Psoas muscle (tissue), 8 donors: ENCODE results near the gene CCT5. TPM values are rescaled to one million over a fixed set of nuclear protein-coding genes. Genes with fewer than 3 reads are reported as not detected.

Experiments used
- ATAC-seq, 4 donors: fragments of 200-7000 bp; cut with Tn5 transposase; one replicate each; pipeline ENCODE4 v1.9.1; 2020; ENCODE audit warnings: moderate library complexity in 3 of 4, mild to moderate bottlenecking in 2 of 4
- DNase-seq, 2 donors: peaks; one replicate each; pipeline ENCODE4 v3.0.0-alpha.2; 2020
- H3K27ac ChIP-seq: fragments of 200-600 bp; one replicate; pipeline ENCODE4 v1.8.0; 2022
- H3K27me3 ChIP-seq, 3 donors: fragments of 200-600 bp in 1 of 3; one replicate each; pipeline versions ENCODE4 v1.6.1 to v1.8.0; 2013 to 2022; ENCODE audit warnings: low read length in 2 of 3, mild to moderate bottlenecking in 2 of 3, moderate library complexity in 1 of 3; ENCODE audit not compliant: insufficient read depth in 3 of 3
- H3K36me3 ChIP-seq, 2 donors: fragments of 200-600 bp in 1 of 2; one replicate each; pipeline versions ENCODE4 v1.6.1 to v1.8.0; 2013 to 2022; ENCODE audit warnings: low read depth in 1 of 2, mild to moderate bottlenecking in 1 of 2, moderate library complexity in 1 of 2; ENCODE audit not compliant: insufficient read depth in 1 of 2
- H3K4me1 ChIP-seq: fragments of 200-600 bp; one replicate; pipeline ENCODE4 v1.8.0; 2022
- H3K4me3 ChIP-seq: fragments of 200-600 bp; one replicate; pipeline ENCODE4 v1.8.0; 2022; ENCODE audit warnings: mild to moderate bottlenecking
- H3K9me3 ChIP-seq: fragments of 200-600 bp; one replicate; pipeline ENCODE4 v1.8.0; 2022
- WGBS, 3 donors: extraction: QIAGEN DNeasy Blood & Tissue Kit; methylation state at CpG; one replicate each; pipeline versions ENCODE4 v1.1.6 to v1.1.7; 2013; 5-methylcytosine and 5-hydroxymethylcytosine counted together
- intact Hi-C, 2 donors: fragments of 100-400 bp; cut with DNase I; formaldehyde crosslinking; loops; one replicate each; pipeline versions ENCODE4 v1.11.0 to v1.14.2; 2022
- polyA plus RNA-seq, 3 donors: library from polyadenylated mRNA; stranded (reverse); fragments of 200-250 nt; gene quantifications; one replicate each; pipeline ENCODE4 v1.2.3, GENCODE V29; 2013
- total RNA-seq, 4 donors: library from RNA; stranded (reverse); fragmentation: NEBNext Ultra II Directional in 2 of 4; extraction: Animal tissue kit (Norgen Biotek cat#: 25700) in 2 of 4; gene quantifications; one replicate each; pipeline versions ENCODE4 v1.2.1 to v1.2.4, GENCODE V29; 2021 to 2023
- TF ChIP-seq, protein P1 (sequence below): fragments of 200-600 bp; IDR thresholded peaks from one replicate; pipeline ENCODE4 v1.8.0; 2022; ENCODE audit warnings: antibody characterized with exemption
- donor health status: healthy with polysubstance abuse.
- donor health status: DM: no; HTN: no; CAD: no; lungs with moderate emphysema.
- donor health status: Bipolar disorder and iron deficiency.
- donor health status: healthy.
- donor health status: DM: yes; HTN: yes; CAD: no.
- donor health status: DM: no; HTN: no; CAD: no.
- donor health status: DM: no; HTN: no; CAD: no.
- donor health status: DM: yes; HTN: yes; CAD: no.

The CCT5 gene
- total and polyA plus RNA-seq, 7 donors, result 150 to 454 (median 209) TPM

DNA sequence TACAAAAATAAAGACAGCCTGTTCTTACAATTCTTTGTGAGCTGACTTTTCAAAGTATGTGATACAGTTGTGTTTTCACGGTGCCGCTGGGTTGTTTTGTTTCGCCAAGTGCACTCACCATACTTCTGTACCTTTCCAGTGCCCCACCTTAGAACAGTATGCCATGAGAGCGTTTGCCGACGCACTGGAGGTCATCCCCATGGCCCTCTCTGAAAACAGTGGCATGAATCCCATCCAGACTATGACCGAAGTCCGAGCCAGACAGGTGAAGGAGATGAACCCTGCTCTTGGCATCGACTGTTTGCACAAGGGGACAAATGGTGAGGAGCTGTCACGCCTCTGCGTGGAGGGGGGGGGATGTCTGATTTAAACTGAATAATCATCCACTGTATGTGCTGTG, 12.9 kb downstream of the CCT5 start:
- Histone ChIP-seq H3K4me3 (no peak overlapping the region), H3K27ac (no peak overlapping the region), H3K27me3 (no peaks in the 10 kb centered on the region), H3K36me3 (peaks cover 16 to 79% of the 10 kb centered on the region in 2 donors), H3K9me3 (no peaks in the 10 kb centered on the region), H3K4me1 (peaks cover 8% of the 10 kb centered on the region)
- WGBS, 3 donors, result 78 to 86% (median 81%) methylated on average over 11 of the region's 11 CpGs
- TF ChIP-seq, protein P1, sequence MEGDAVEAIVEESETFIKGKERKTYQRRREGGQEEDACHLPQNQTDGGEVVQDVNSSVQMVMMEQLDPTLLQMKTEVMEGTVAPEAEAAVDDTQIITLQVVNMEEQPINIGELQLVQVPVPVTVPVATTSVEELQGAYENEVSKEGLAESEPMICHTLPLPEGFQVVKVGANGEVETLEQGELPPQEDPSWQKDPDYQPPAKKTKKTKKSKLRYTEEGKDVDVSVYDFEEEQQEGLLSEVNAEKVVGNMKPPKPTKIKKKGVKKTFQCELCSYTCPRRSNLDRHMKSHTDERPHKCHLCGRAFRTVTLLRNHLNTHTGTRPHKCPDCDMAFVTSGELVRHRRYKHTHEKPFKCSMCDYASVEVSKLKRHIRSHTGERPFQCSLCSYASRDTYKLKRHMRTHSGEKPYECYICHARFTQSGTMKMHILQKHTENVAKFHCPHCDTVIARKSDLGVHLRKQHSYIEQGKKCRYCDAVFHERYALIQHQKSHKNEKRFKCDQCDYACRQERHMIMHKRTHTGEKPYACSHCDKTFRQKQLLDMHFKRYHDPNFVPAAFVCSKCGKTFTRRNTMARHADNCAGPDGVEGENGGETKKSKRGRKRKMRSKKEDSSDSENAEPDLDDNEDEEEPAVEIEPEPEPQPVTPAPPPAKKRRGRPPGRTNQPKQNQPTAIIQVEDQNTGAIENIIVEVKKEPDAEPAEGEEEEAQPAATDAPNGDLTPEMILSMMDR, result no peak
- ATAC-seq (no peak), DNase-seq (no peak)
- intact Hi-C loops, result no loop called here

DNA sequence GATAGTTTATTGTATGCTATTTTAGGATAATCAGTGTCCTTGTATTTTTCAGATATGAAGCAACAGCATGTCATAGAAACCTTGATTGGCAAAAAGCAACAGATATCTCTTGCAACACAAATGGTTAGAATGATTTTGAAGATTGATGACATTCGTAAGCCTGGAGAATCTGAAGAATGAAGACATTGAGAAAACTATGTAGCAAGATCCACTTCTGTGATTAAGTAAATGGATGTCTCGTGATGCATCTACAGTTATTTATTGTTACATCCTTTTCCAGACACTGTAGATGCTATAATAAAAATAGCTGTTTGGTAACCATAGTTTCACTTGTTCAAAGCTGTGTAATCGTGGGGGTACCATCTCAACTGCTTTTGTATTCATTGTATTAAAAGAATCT, 14.5 kb downstream of the CCT5 start:
- Histone ChIP-seq H3K4me3 (no peak overlapping the region), H3K36me3 (peaks cover 10 to 63% of the 10 kb centered on the region in 2 donors), H3K4me1 (peaks cover 8% of the 10 kb centered on the region), H3K9me3 (no peaks in the 10 kb centered on the region), H3K27ac (peak overlapping the region; percentile 26), H3K27me3 (no peaks in the 10 kb centered on the region)
- TF ChIP-seq, protein P1, result no peak
- intact Hi-C loops, result no loop called here
- WGBS, 3 donors, result 37 to 69% (median 43%) methylated on average over 3 of the region's 3 CpGs
- DNase-seq (no peak), ATAC-seq (peak in 3 of 4 donors; percentile 49 to 76 (median 64))

DNA sequence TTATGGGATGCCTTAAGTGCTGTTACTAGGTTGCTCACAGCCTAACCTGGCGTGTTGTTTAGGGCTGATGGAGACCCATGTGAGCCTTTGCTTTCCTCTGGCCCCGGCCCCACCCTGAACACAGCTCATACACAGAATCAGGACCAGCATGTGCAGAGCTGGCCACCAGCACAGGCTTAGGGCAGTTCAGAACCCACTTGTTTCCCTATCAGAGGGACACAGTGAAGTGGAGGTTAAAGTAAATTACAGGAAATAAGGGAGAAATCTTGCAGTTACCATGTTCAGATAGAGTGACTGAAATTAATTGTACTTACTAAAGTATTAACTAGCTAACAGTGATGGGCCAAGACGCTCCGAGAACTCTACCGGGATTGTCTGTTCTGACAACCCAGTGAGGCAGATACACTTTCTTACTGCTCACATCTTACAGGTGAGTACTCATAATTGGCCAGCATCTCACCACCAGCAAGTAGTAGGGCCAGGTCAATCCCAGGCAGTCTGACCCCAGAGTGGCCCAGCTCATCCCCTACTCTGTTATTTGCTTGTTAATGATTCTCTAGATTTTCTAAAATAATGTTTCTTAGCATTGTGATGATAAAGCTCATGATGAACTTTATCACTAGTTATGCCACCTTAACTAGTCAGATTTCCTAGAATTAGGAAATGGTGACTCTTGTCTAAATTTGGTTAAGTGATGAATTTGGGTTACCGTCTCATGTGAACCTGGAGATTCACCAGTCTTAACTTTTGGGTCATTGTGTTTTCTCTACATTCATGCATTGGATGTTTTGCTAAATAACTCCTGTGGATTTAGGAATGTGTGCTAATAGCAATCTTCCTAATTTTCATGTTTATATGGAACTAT, 15.4 kb downstream of the CCT5 start:
- Histone ChIP-seq H3K9me3 (no peaks in the 10 kb centered on the region), H3K4me1 (peaks cover 8% of the 10 kb centered on the region), H3K4me3 (no peak overlapping the region), H3K36me3 (peaks cover 10 to 54% of the 10 kb centered on the region in 2 donors), H3K27ac (peak overlapping the region; percentile 25), H3K27me3 (no peaks in the 10 kb centered on the region)
- 59 to 68% (median 60%) methylated on average over 6 of the region's 6 CpGs for WGBS, 3 donors
- intact Hi-C loops, result no loop called here
- DNase-seq, result no peak
- peak in 3 of 4 donors; percentile 17 to 21 (median 18) for ATAC-seq
- TF ChIP-seq, protein P1, result no peak

DNA sequence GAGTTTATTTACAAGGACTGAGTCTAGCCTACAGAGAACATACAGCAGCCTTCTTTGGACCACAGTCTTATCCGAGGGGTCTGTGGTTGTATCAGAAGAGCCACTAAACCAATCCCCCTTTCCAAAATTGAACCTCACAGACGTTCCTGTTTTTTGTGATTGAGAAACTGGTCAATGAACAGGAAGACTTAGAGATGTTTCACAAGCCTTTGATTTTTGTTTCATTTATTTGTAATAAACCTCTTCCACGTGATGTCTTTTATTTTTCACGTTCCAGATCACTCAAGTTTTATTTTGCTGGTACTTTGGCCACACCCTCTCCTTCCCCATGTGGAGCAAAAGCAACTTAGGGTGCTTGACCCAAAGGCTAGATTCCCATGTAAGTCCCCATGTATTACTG, 16.1 kb downstream of the CCT5 start:
- H3K36me3 ChIP-seq, result peaks cover 5 to 47% of the 10 kb centered on the region in 2 donors
- H3K27me3 ChIP-seq, result no peaks in the 10 kb centered on the region
- H3K27ac ChIP-seq, result peak overlapping the region; percentile 25
- intact Hi-C loops, result no loop called here
- ATAC-seq, result no peak
- H3K4me3 ChIP-seq, result no peak overlapping the region
- TF ChIP-seq, protein P1, result no peak
- H3K9me3 ChIP-seq, result no peaks in the 10 kb centered on the region
- H3K4me1 ChIP-seq, result peaks cover 8% of the 10 kb centered on the region
- DNase-seq, result no peak
- WGBS, 3 donors, result 52 to 76% (median 52%) methylated on average over 4 of the region's 4 CpGs
